GM21825 (cell line): Measurements from ENCODE around the gene LRFN4.

Source experiments
- ATAC-seq: cut with Tn5 transposase; IDR thresholded peaks from one replicate; pipeline ENCODE4 v1.9.1; 2021; ENCODE audit warnings: mild to moderate bottlenecking, moderate library complexity; ENCODE audit not compliant: unreplicated experiment

LRFN4 gene

GRCh38 chr11:66886671-66887221 is 29.9 kb downstream of the LRFN4 start:
- ATAC-seq = no peak

DNA sequence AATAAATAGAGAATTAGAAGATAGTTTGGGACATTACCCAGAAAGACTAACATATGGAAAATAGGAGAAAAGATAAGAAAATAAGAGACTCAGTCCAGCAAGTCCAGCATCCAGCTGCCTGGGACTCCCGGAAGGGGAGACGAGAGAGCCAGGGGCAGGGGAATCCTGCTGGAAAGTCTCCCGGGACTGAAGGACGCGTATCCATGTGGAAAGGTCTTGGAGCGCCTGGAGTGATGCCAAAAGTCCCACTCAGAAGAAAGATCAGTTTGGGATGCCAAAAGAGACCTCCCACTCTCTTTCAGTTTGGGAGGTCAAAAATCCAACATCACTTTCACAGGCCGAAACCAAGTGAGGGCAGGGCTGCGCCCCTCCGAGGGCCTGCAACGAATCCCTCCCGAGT is 30.7 kb downstream of the LRFN4 start:
- ATAC-seq = no peak

DNA sequence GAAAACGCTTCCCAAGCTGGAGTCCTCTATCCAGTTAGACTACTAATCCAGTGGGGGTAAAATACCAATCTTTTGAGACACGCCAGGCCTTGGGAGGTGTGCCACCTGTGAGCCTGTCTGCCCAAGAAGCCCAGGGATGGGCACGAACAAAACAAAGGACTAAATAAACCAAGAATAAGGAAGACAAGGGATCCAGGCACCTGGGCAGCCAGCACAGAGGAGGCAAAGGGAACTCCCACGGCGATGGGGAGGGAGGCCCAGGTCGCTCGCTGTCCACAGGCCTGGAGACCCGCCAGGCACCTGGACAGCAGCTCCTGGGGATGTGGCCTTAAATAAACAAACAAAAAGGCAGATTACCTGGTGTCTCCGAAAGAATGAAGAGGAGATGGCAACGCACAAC is 31.4 kb downstream of the LRFN4 start:
- no peak for ATAC-seq

DNA sequence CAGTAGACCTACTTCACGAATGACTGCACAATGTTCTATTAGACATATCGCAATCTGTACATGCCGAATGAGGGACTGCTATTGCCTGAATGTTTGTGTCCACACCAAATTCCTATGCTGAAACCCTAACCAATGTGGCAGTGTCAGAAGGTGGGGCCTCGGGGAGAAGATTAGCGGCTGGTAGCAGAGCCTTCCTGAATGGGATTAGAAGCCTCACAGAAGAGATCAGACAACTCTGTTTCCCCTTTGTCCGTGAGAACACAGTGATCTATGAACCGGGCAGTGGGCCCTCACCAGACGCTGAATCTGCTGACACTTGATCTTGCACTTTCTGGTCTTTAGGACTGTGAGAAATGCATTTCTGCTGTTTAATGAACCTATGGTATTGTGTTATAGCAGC is 33.1 kb downstream of the LRFN4 start:
- no peak for ATAC-seq

- ATAC-seq = peak; percentile 86
Measured at GRCh38 chr11:66891851-66892660, 35.2 kb downstream of the LRFN4 start.

- no peak for ATAC-seq
Measured at GRCh38 chr11:66892911-66893310, 36.0 kb downstream of the LRFN4 start.

DNA sequence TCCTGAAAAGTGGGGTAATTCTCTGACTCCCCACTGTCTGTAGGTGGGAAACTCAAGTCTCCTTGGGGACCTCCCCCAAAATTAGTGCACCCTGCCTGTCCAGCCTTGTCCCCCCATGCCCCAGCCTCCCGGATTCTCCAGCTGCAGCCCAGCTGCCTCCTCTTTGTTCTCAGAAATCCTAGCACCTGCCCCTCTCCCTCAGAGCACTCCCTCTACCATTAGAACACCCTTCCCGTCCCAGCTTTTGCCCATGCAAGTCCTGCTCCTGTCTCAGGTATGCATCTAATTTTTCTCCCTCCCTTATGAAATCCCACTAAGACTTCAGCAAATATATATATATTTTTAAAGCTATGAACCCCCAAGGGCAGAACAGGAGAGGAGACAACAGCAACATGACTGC is 37.3 kb downstream of the LRFN4 start:
- no peak for ATAC-seq

DNA sequence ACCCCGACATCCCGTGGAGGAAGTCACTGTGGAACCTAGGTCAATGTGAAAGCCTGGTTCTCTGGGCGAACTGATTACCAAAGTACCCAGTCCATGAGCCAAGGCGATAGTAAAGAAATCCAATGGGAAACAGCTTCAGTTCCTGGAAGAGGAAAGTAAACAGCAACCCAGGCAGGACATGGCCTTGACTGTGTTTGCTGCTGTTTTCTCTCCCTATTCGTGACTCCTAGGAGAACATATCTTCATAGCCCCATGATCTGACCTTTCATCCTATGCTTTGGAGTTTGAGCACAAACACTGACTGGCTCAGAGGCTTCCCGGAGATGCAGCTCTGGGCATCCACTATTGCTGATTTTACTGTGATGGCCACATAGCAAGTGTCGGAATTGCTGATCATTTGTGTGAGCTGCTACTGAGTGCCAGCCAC is 45.1 kb downstream of the LRFN4 start:
- no peak for ATAC-seq

DNA sequence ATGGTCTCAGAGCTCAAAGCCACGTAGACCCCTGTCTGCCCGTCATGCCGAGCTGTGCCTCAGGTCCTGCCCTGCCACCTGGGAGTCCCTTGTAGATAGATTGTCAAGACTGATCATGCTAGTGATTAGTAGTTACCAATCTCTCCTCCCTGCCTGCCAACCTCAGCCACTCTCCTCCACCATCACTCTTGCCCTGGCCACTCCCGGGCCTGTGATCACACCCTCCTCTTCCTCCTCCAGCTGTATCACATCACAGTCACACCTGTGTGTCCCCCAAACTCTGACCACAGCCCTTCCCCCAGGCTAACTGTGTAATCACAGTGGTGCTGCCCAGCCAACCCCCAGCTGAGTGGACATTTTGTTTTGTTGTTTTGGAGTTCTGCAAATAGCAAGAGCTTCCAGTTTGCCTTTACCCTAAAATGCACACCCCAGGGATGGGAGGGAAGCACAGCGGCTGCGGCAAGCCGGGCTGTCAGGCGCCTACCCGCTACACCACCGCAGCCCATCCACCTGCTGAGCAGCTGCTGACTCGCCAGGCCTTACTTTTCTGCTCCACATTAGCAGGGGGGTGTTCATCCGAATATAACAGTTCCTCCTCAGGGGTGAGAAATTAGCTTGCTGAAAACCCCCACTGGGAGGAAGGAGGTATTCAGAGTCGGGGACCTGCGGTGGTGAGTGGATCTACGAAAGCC is 45.8 kb downstream of the LRFN4 start:
- no peak for ATAC-seq

GRCh38 chr11:66904055-66904454 is 47.2 kb downstream of the LRFN4 start:
- no peak for ATAC-seq

DNA sequence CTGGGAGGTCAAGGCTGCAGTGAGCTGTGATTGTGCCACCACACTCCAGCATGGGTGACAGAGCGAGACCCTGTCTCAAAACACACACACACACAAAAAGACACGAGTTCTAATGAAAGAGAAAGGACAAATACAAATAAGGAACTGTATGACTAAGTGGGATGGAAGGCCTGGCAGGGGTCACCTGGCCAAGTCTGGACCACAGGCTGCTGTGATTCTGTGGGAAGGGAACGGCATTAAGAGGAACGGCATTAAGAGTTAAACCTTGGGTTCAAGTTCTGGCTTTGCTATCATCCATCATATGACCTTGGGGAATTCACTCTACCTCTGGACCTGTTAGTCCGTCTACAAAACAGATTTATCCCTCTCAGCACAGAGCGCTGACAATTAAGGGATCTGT is 47.7 kb downstream of the LRFN4 start:
- no peak for ATAC-seq

GRCh38 chr11:66904981-66905521 is 48.2 kb downstream of the LRFN4 start:
- ATAC-seq = no peak

GRCh38 chr11:66905631-66906030 is 48.8 kb downstream of the LRFN4 start:
- no peak for ATAC-seq

DNA sequence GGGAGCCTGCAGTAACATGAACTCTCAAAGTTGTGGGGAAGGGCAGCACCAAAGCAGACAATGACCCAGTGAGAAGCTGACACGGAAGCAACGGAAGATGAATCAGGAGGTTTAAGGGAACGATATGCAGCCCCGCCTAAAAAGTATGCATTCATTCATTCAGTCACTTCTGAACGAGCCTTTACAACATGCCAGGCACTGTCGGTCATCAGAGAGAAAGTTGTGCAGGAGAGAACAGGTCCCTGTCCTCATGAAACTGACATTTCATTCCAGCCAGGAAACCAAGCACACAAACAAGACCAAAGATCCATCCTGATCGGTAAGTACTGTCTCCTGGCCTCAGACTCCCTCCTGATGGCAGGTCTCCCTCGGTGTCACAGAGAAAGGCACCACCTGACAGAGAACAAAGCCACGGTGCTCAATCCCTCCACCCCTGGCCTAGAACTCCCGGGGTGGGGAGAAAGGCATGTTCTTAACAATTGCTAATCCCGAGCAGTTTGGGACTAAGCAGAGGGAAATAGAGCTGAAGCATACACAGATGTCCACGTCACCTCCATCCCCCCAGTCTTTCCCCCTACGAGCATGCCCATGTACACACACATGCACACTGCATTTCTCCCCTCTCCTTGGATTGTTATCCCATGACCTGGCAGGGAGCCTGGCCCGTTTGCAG is 49.3 kb downstream of the LRFN4 start:
- ATAC-seq = no peak

DNA sequence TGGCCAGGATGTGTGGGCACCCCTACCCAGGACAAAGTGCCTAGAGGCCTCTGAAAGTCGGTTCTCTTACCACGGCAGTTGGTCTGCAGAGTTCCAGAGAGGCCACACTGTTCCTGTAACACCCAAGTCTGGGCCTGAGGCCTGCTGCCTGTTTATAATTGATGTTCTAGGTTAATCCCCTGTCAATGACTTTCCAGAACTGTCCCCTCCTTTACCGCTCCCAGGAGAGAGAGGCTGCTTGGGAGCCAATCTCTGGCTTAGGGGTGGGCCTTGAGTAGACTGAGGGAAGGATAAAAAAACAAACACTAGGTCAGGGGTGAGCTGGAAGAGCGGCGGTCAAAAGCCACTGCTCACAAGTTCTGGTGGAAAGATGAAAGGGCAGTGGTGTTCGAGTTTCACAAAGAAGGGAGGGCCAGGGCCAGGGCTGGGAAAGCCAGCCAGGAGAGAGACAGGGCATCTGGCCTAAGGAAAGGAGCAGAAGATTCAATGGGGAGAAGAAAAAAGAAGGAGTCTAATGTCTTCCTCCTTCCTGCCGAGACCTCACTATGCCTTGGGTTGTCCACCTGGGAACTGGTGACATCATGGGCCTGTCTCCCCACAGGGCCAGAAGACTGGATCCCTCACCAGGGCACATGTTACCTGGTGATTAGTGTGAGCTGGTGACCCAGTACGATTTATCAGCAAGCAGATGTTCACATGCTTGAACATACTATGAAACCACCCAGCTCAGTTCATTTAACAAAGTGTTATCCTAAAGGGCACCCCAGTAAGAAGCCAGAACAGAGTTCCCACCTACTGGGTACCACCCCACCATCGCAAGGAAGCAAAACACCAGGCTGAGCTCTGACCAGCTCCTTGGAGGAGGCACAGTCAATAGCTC is 51.1 kb downstream of the LRFN4 start:
- no peak for ATAC-seq

GRCh38 chr11:66909181-66909580 is 52.3 kb downstream of the LRFN4 start:
- ATAC-seq = no peak

GRCh38 chr11:66910016-66910415 is 53.2 kb downstream of the LRFN4 start:
- no peak for ATAC-seq
